A673 (cell line): Measurements from ENCODE around the gene SACS. TPM values are rescaled to one million over a fixed set of nuclear protein-coding genes. Genes with fewer than 3 reads are reported as not detected.

ENCODE experiments used
- BruUV-seq: library from RNA; stranded (reverse); fragments of 400-500 nt; replicated peaks from 2 replicates; lab custom pipeline; 2021; lab: Mats Ljungman, UMichigan
- CTCF ChIA-PET: fragments of 300-600 bp; sonication (Branson Sonifier 250); formaldehyde crosslinking; loops from one replicate; lab custom pipeline; 2022; ENCODE audit warnings: antibody characterized with exemption; lab: Charles Lee
- POLR2A ChIA-PET: fragments of 300-600 bp; sonication (Branson Sonifier 250); formaldehyde crosslinking; loops from one replicate; lab custom pipeline; 2022; ENCODE audit warnings: antibody characterized with exemption; ENCODE audit not compliant: low non-redundant PET; lab: Charles Lee
- DNase-seq: peaks from one replicate; pipeline ENCODE4 v3.0.0-alpha.2; 2015; ENCODE audit warnings: low spot score
- H3K27ac ChIP-seq: fragments of 200-600 bp; sonication (generic); 2 replicates; pipeline ENCODE4 v1.5.1; 2016; ENCODE audit warnings: mixed run types, low read depth, mild to moderate bottlenecking, mixed read lengths, antibody characterized with exemption, low read length; ENCODE audit not compliant: poor library complexity, severe bottlenecking
- H3K27me3 ChIP-seq: fragments of 200-600 bp; sonication (generic); replicated peaks from 2 replicates; pipeline ENCODE4 v1.6.1; 2017; ENCODE audit warnings: mixed run types, low read depth, mild to moderate bottlenecking, mixed read lengths, antibody characterized with exemption, low read length; ENCODE audit not compliant: insufficient read depth, poor library complexity
- H3K36me3 ChIP-seq: fragments of 200-600 bp; sonication (generic); 2 replicates; pipeline ENCODE4 v1.6.1; 2016; ENCODE audit warnings: mixed run types, mild to moderate bottlenecking, mixed read lengths, antibody characterized with exemption, low read length; ENCODE audit not compliant: insufficient read depth, poor library complexity, severe bottlenecking
- H3K4me1 ChIP-seq: fragments of 200-600 bp; sonication (generic); 2 replicates; pipeline ENCODE4 v1.6.1; 2017; ENCODE audit warnings: mixed run types, mild to moderate bottlenecking, mixed read lengths, antibody characterized with exemption, low read length; ENCODE audit not compliant: insufficient read depth, poor library complexity, severe bottlenecking
- H3K4me3 ChIP-seq: fragments of 200-600 bp; sonication (generic); 2 replicates; pipeline ENCODE4 v1.5.1; 2016; ENCODE audit warnings: low read depth, mixed run types, mild to moderate bottlenecking, mixed read lengths, low read length; ENCODE audit not compliant: poor library complexity, severe bottlenecking
- H3K9me3 ChIP-seq: fragments of 200-600 bp; sonication (generic); 2 replicates; pipeline ENCODE4 v1.6.1; 2016; ENCODE audit warnings: mixed run types, low read depth, mild to moderate bottlenecking, mixed read lengths, antibody characterized with exemption, low read length; ENCODE audit not compliant: poor library complexity, severe bottlenecking
- CTCF ChIP-seq: fragments of 300-800, 200-600 bp; sonication (generic); conservative IDR thresholded peaks from 2 replicates; pipeline ENCODE4 v1.5.1; 2017; ENCODE audit warnings: low read depth, mild to moderate bottlenecking, antibody characterized with exemption, low read length, moderate library complexity, mixed read lengths
- EZH2 ChIP-seq: fragments of 200-600 bp; sonication (generic); IDR thresholded peaks from 2 replicates; pipeline ENCODE4 v1.6.1; 2017; ENCODE audit warnings: borderline replicate concordance, low read depth, mild to moderate bottlenecking, mixed read lengths, antibody characterized with exemption, low read length; ENCODE audit not compliant: poor library complexity, severe bottlenecking
- intact Hi-C: fragments of 100-400 bp; cut with micrococcal nuclease; formaldehyde crosslinking; loops from one replicate; pipeline ENCODE4 v1.10.0; 2022; ENCODE audit not compliant: unreplicated experiment
- total RNA-seq: library from RNA; stranded (reverse); gene quantifications from 2 replicates; pipeline ENCODE4 v1.2.3, GENCODE V29; 2021

The SACS gene
- total RNA-seq, 1 experiment from 2014 or later: 35.9 TPM

DNA sequence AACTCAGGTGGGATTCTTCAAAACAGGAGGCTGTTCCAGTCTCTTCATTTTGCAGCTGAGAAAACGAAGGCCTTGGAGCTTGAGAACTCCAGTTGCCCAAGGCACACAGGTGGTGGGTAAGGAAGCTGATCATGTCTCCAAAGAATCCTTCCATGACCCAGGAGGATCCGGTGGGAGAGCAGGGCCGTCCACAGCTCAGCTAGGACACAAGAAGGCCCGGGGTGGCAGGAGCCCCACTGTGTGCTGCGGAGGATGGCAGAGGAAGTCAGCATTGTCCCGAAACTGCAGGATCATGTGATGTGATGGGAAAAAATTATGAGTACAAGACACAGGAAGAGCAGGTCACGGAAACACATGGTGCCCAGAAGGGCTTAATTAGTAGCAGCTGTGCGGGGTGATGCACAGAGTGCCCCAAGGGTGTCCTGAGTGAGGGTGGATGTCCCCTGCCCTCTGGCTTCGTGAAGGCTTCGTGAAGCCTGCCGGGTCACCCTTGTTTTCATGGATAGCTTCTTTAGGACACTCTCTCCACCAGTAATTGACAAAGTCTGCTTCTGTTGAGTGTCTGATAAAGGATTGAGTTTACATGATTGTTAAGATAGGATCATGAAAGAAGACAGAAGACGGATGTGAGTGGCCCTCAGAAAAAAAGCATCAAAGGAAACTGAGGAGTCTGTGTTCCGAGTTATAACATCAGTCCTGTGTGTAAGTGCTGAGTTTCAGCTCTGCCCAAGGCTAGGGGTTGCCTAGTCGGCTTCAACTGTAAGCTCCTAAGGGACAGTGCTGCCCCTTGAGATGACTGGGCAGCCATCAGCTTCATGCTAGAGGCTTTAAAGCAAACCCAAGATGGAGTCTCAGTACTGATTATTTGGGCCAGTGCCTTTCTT is 33.8 kb upstream of the SACS start:
- DNase-seq: no peak
- BruUV-seq: no TSS peak
- ChIA-PET CTCF (interaction anchor here (0.6 kb wide), 1 partner anchor 432 kb away, joined by 4 read pairs; no protein-coding TSS in a partner anchor), POLR2A (no interaction called here)
- intact Hi-C loops: loop anchor here (2.0 to 10.0 kb wide), 4 partner anchors 238 to 754 kb away; partner anchors contain the start of gene MIPEP
- no peak overlapping the region for H3K4me3 ChIP-seq
- H3K27me3 ChIP-seq: peaks cover 6% of the 10 kb centered on the region
- no peaks in the 10 kb centered on the region for H3K4me1 ChIP-seq
- no peaks in the 10 kb centered on the region for H3K36me3 ChIP-seq
- TF ChIP-seq EZH2: no peak
- no peak for TF ChIP-seq CTCF
- no peak overlapping the region for H3K27ac ChIP-seq
- H3K9me3 ChIP-seq: no peaks in the 10 kb centered on the region

DNA sequence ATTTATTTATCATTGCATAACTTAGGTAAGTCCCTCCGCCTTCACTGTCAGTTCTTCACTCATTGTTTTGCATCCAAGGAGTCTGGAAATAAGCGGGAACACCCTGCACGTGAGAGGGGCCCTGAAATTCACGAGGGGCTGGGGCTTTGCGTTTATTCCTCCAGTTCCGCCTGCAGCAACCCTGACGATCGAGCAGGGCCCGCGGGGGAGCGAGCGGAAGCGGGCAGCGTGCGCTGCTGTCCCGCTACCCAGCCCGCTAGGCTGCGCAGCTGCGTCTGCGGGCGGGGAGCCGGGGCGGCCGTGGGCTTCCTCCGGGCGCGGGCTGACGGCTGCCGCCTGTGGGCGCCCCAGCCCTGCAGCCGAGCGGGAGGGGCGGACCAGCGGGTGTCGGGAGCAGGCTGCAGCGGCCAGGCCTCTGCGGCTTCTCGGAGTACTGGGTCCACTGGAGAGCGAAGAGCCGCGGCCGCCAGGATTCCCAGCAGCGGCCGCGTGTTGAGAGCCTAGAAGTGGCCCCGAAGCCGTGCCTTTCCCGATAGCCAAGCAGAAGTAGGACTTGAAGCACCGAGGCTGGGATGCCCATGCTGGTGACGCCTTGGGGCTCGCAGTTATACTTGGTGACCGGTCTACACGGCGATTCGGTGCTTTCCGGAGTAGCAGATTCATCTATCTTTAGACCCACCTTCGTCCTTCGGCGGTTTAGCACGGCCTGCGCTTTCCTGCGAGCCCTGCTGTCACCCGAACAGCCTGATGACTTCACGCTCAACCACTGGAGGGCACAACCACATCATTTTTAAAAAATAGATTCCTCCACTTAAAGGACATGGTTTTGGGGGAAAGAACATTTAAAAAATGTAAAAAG is 32.9 kb upstream of the SACS start:
- peak overlapping the region; percentile 43 for H3K4me3 ChIP-seq
- POLR2A ChIA-PET: no interaction called here
- no peaks in the 10 kb centered on the region for H3K36me3 ChIP-seq
- H3K27ac ChIP-seq: no peak overlapping the region
- DNase-seq: peak; percentile 80
- BruUV-seq: no TSS peak
- TF ChIP-seq CTCF: peak; percentile 68
- TF ChIP-seq EZH2: no peak
- intact Hi-C loops: loop anchor here (2.0 to 10.0 kb wide), 4 partner anchors 238 to 754 kb away; partner anchors contain the start of gene MIPEP
- no peaks in the 10 kb centered on the region for H3K4me1 ChIP-seq
- peaks cover 2% of the 10 kb centered on the region for H3K27me3 ChIP-seq
- CTCF ChIA-PET: no interaction called here
- H3K9me3 ChIP-seq: no peaks in the 10 kb centered on the region

DNA sequence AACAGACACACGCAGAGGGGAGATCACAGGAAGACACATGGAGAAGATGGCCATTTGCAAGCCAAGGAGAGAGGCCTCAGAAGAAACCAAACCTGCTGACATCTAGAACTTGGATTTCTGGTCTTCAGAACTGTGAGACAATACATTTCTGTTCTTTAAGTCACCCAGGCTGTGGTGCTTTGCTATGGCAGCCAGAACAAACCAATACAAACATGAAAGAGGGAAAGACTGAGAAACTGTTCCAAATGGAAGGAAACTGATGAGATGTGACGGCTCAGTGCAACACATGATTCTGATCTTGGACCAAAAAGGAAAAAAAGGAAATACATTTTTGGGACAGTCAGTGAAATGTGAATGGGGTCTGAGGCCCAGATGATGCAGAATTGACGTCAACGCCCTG is 30.2 kb upstream of the SACS start:
- no peaks in the 10 kb centered on the region for H3K36me3 ChIP-seq
- BruUV-seq: no TSS peak
- CTCF ChIA-PET: no interaction called here
- DNase-seq: no peak
- intact Hi-C loops: loop anchor here (10.0 kb wide), 1 partner anchor 241 kb away; no protein-coding TSS in a partner anchor
- TF ChIP-seq EZH2 (no peak), CTCF (no peak)
- H3K9me3 ChIP-seq: no peaks in the 10 kb centered on the region
- H3K27ac ChIP-seq: no peak overlapping the region
- H3K4me1 ChIP-seq: no peaks in the 10 kb centered on the region
- POLR2A ChIA-PET: no interaction called here
- H3K27me3 ChIP-seq: no peaks in the 10 kb centered on the region
- H3K4me3 ChIP-seq: no peak overlapping the region
